OCI-LY1 (cell line): Measurements from ENCODE around the gene HEYL.

ENCODE experiments used
- H2AFZ ChIP-seq: fragments of 200-600 bp; sonication (generic), shearing (Covaris generic); 2 replicates; pipeline ENCODE4 v1.6.0; 2014; ENCODE audit warnings: antibody characterized with exemption, mild to moderate bottlenecking, low read length
- H3F3A ChIP-seq: fragments of 200-600 bp; sonication (generic), shearing (Covaris generic); 2 replicates; pipeline ENCODE4 v1.6.0; 2014; ENCODE audit warnings: mild to moderate bottlenecking, antibody characterized with exemption, low read length, moderate library complexity; ENCODE audit not compliant: insufficient read depth
- H3K27ac ChIP-seq: fragments of 200-600 bp; sonication (generic); 2 replicates; pipeline ENCODE4 v1.5.1; 2014; ENCODE audit warnings: low read length, mixed run types, mild to moderate bottlenecking, low read depth; ENCODE audit not compliant: poor library complexity, severe bottlenecking
- H3K27me3 ChIP-seq: fragments of 200-600 bp; sonication (generic); 2 replicates; pipeline ENCODE4 v1.6.0; 2014; ENCODE audit warnings: antibody characterized with exemption, mild to moderate bottlenecking, low read length, moderate library complexity; ENCODE audit not compliant: insufficient read depth
- H3K36me3 ChIP-seq: fragments of 200-600 bp; sonication (generic); 2 replicates; pipeline ENCODE4 v1.6.1; 2014; ENCODE audit warnings: mild to moderate bottlenecking, antibody characterized with exemption, low read length, moderate library complexity, mixed read lengths; ENCODE audit not compliant: insufficient read depth
- H3K4me1 ChIP-seq: fragments of 200-600 bp; sonication (generic); 2 replicates; pipeline ENCODE4 v1.5.1; 2014; ENCODE audit warnings: mild to moderate bottlenecking, low read length, moderate library complexity; ENCODE audit not compliant: insufficient read depth, severe bottlenecking
- H3K4me2 ChIP-seq: fragments of 200-600 bp; sonication (generic), shearing (Covaris generic); 2 replicates; pipeline ENCODE4 v1.6.1; 2014; ENCODE audit warnings: low read length
- H3K4me3 ChIP-seq: fragments of 200-600 bp; sonication (generic); 2 replicates; pipeline ENCODE4 v1.5.1; 2014; ENCODE audit warnings: low read length, low read depth, mild to moderate bottlenecking, mixed read lengths; ENCODE audit not compliant: poor library complexity, severe bottlenecking
- H3K79me2 ChIP-seq: fragments of 200-600 bp; shearing (Covaris generic); 2 replicates; pipeline ENCODE4 v1.6.1; 2016; ENCODE audit warnings: mixed run types, low read length, mixed read lengths; ENCODE audit not compliant: insufficient read depth
- H3K9ac ChIP-seq: fragments of 200-600 bp; sonication (generic), shearing (Covaris generic); 2 replicates; pipeline ENCODE4 v1.6.1; 2014; ENCODE audit warnings: mild to moderate bottlenecking, low read length, mixed read lengths
- H3K9me2 ChIP-seq: fragments of 200-600 bp; sonication (generic), shearing (Covaris generic); 2 replicates; pipeline ENCODE4 v1.6.1; 2014; ENCODE audit warnings: low read depth, mild to moderate bottlenecking, low read length, mixed read lengths
- H3K9me3 ChIP-seq: fragments of 200-600 bp; shearing (Covaris generic); 2 replicates; pipeline ENCODE4 v1.6.1; 2014; ENCODE audit warnings: low read length, mixed read lengths
- H4K20me1 ChIP-seq: fragments of 200-600 bp; sonication (generic), shearing (Covaris generic); 2 replicates; pipeline ENCODE4 v1.6.0; 2016; ENCODE audit warnings: mild to moderate bottlenecking, low read length; ENCODE audit not compliant: insufficient read depth
- CTCF ChIP-seq: fragments of 200-600 bp; sonication (generic), shearing (Covaris generic); IDR thresholded peaks from 2 replicates; pipeline ENCODE4 v1.5.1; 2017; ENCODE audit warnings: mild to moderate bottlenecking, antibody characterized with exemption, low read length, moderate library complexity, mixed read lengths
- EZH2 ChIP-seq: fragments of 200-600 bp; sonication (generic), shearing (Covaris generic); IDR thresholded peaks from 2 replicates; pipeline ENCODE4 v1.8.0; 2017; ENCODE audit warnings: borderline replicate concordance, mixed run types, mild to moderate bottlenecking, antibody characterized with exemption, low read length, moderate library complexity, mixed read lengths

HEYL gene

GRCh38 chr1:39639305-39640130 lies at the start of gene HEYL:
HEYL (minus strand) TSS chr1:39639643; CDS start chr1:39639625, 18 bp downstream.
- H3K9me2 ChIP-seq, result no peaks in the 10 kb centered on the region
- no peaks in the 10 kb centered on the region for H4K20me1 ChIP-seq
- H3K9me3 ChIP-seq, result no peaks in the 10 kb centered on the region
- H3K36me3 ChIP-seq, result no peaks in the 10 kb centered on the region
- TF ChIP-seq EZH2, result no peak
- no peak for TF ChIP-seq CTCF
- H3K27ac ChIP-seq, result no peak within 1 kb of the TSS
- peak within 1 kb of the TSS; percentile 57 for H3K4me3 ChIP-seq
- H2AFZ ChIP-seq, result no peak within 1 kb of the TSS
- peak within 1 kb of the TSS; percentile 73 for H3K4me2 ChIP-seq
- no peaks in the 10 kb centered on the region for H3K27me3 ChIP-seq
- H3K9ac ChIP-seq, result no peak within 1 kb of the TSS
- H3K4me1 ChIP-seq, result peaks cover 6% of the 10 kb centered on the region
- H3K79me2 ChIP-seq, result no peaks in the 10 kb centered on the region
- no peaks in the 10 kb centered on the region for H3F3A ChIP-seq

GRCh38 chr1:39689214-39689613 lies 49.8 kb upstream of the HEYL start:
- Histone ChIP-seq H3K27ac (no peak overlapping the region), H3K9me3 (no peaks in the 10 kb centered on the region), H3K79me2 (no peaks in the 10 kb centered on the region), H3K36me3 (no peaks in the 10 kb centered on the region), H3K4me3 (no peak overlapping the region), H3K27me3 (no peaks in the 10 kb centered on the region), H3K9ac (no peak overlapping the region), H3F3A (no peaks in the 10 kb centered on the region), H4K20me1 (no peaks in the 10 kb centered on the region), H3K4me2 (no peak overlapping the region), H2AFZ (no peak overlapping the region), H3K9me2 (no peaks in the 10 kb centered on the region), H3K4me1 (peaks cover 5% of the 10 kb centered on the region)
- no peak for TF ChIP-seq EZH2
- TF ChIP-seq CTCF, result no peak

- no peaks in the 10 kb centered on the region for H3K79me2 ChIP-seq
- no peak overlapping the region for H3K4me2 ChIP-seq
- no peak overlapping the region for H2AFZ ChIP-seq
- H3K4me1 ChIP-seq, result peaks cover 5% of the 10 kb centered on the region
- no peaks in the 10 kb centered on the region for H3K36me3 ChIP-seq
- no peaks in the 10 kb centered on the region for H3F3A ChIP-seq
- H3K9me3 ChIP-seq, result no peaks in the 10 kb centered on the region
- no peak overlapping the region for H3K9ac ChIP-seq
- H4K20me1 ChIP-seq, result no peaks in the 10 kb centered on the region
- H3K4me3 ChIP-seq, result no peak overlapping the region
- TF ChIP-seq CTCF (no peak), EZH2 (no peak)
- no peaks in the 10 kb centered on the region for H3K27me3 ChIP-seq
- H3K9me2 ChIP-seq, result no peaks in the 10 kb centered on the region
- H3K27ac ChIP-seq, result no peak overlapping the region
Observed at GRCh38 chr1:39688706-39689105, 49.3 kb upstream of the HEYL start.
